ENCODE data around the gene MAML2.

The MAML2 gene

DNA sequence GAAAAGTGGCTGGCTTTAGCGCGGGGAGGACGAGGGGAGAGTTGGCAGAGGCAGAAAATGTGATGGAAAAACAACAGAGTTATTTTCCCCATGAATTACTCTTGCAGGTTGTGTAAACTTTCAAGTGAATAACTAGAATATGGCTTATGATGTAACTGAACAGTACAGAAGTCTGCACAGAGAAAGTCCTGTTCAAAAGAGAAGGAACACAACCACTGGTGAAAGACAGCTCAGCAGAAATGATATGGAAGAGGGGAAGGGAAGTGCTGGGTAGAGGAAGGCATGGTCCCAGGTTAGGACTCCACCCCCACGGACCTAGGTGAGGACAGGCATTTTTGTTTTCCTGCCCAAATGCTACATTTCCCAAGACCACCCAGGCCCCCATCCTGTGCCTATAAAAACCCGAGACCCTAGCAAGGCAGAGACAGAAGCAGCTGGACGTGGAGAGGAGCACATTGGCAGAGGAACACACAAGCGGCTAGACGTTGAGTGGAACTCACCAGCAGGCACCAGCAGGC is 77.7 kb downstream of the MAML2 start:
- no peak for DNase-seq

DNA sequence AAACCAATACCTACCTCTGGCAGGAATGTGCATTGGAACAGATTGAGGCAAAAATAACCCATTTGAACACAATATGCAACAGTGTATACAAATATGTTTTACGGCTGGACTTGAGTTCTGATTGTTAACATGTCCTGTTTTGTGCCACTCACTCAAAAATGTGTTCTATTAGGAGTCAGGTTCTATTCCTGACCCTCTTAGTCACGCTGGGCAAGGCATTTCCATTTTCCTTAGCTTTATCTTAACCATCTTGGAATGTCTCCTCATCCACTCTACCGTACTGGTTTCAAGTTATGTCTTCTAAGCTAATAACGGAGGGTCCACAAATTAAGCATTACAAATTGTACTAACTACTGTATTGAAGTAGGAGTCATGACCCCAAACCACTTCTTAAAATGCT is 78.6 kb downstream of the MAML2 start:
- DNase-seq, result no peak

DNA sequence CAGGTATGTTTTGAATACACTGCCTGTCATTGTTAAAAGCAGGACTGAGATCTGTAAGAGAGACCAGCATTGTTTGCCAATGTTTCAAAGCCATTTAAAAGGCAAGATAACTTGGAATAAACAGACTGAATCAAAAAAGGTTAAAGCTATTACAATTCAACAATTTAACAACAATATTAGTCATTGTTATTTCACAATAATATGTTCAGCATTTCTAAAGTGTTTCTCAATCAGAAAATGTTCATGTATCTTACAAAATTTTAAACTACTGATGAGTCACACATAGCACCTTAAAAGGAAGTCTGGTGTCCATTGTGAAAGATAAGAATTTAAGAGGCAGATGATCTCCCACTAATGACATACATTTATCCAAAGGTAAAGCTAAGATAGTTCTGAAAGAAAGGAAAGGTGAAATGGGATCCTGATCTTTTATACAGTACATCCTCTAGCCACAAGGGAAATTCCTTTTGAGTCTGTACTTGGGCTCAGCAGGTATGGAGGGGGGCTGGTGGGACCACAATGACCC is 79.7 kb downstream of the MAML2 start:
- DNase-seq, result no peak

DNA sequence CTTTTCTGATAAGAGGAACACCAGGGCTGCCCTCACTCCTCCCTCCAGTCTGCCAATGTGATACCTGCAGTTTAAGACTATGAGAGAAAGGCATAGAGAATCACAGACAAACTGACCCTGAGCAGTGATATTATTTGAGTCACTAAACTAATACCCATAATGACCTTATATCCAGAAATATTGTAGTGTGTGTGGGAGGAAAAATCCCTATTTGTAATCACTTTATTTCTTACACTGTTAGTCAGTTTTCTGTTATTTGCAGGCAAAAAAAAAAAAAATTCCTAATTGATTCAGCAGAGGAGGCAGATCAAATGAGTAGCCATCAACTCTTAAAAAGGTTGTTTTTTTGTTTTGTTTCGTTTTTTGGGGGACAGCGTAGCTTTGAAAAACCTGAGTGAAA is 82.5 kb downstream of the MAML2 start:
- no peak for DNase-seq

DNA sequence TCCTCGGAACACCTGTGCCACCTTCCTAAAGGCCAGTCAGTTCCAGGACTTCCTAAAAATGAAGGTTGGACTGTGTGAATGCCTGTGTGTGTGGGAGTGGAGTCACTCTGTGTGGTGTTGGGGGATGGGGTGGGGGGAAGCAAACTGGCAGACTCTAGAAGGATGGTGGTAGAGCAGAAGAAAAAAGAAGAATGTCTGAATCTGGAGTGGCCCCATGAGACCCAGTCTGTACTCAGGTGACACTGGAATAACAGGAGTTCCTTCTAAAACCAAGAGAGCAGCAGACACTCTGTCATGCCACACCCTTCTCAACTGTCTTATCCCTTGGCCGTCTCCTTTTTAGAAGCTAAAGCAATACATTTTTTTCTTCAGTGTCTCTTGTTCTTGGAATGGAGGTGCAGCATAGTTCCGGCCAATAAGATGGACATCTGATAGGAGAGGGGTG is 82.9 kb downstream of the MAML2 start:
- no peak for DNase-seq

DNA sequence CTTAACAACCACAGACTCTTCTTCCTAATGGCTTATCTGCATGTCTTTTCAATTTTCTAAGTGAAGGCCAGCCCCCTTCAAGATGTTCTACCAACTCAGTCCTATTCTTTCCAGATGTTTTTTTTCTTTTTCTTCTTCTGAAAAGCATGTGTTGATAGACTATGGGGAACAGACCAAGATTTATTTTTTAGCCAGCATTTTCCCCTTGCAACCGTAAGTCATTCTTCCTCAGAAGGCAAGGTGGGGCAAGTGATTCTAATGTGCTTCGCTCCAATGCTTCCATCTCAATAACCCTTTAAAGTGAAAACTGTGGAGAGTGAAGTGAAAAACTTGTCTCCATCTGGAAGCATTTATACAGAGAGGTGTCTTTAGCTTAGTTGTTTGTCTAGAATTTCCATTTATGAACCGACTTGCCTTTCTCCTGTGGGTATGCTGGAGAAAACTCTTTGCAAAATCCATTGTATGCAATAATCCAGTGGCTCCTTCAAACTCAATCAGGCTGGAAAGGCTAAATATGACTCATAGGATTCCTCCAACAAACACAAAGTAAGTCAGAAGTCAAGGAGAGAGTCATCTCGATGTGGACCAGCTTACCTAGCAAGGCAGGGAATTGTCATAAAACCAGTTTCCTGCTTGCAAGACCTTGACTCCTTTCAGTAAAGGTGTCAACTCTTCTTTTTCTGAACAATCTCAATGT is 83.7 kb downstream of the MAML2 start:
- DNase-seq, result no peak

DNA sequence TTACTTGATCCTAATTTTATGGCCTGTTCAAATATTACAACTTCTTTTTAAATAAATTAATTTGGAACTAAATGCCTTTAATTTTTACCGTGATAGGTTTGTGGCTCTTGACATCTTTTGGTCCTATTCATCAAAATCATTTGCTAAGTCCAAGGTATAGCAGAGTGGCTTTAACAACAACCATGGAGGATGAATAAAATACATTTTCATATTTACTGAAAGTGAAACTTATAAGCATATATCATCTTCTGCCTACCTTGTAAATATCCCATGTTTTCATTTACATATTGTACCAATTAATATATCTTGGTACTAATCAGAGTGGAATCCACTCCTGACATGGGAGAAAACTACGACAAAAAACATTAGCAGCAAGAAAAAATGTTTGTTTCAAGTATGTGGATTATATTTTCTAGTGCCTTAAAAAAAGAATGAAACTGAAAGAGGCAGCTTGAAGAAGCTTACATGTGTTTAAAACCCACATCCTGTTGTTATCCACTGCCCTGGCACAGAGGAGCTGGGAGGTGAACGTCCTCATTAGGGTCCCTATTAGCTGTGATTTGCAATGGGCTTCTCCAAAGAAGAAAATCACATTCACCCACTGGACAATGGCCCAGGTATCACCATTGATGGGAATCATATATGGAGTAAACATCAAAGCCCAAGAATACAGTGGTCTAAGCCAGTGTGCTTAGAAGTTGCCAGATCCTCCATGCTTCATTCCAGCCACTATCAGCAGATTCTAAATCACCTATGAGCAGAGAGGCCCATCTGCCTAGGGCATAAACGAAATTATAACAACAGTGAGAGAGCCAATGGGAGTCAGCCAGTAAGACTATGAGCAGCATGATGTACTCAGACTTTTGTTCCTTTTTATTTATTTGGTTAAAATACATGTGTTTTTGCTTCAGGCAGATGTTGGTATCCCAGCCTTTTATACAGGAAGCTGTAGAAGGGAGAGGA is 84.7 kb downstream of the MAML2 start:
- DNase-seq, result peak; percentile 6

DNA sequence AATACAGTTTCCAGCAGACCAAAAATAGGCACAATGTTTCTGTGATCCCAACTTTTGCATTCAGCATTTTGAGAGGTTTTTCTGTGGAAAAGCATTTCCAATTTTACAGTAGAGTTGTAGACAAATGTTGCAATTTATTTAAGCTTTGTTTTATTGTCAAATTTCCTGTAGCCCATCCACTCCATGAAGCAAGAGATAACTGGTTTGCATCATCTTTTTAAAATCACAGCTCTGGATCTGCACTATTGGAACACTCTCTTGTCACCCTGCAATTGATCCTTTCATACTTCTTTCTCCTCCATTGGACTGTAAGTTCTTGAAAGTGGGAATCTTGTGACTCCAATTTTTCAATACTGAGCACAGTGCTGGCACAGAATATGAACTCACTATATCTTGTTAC is 86.0 kb downstream of the MAML2 start:
- DNase-seq, result no peak

DNA sequence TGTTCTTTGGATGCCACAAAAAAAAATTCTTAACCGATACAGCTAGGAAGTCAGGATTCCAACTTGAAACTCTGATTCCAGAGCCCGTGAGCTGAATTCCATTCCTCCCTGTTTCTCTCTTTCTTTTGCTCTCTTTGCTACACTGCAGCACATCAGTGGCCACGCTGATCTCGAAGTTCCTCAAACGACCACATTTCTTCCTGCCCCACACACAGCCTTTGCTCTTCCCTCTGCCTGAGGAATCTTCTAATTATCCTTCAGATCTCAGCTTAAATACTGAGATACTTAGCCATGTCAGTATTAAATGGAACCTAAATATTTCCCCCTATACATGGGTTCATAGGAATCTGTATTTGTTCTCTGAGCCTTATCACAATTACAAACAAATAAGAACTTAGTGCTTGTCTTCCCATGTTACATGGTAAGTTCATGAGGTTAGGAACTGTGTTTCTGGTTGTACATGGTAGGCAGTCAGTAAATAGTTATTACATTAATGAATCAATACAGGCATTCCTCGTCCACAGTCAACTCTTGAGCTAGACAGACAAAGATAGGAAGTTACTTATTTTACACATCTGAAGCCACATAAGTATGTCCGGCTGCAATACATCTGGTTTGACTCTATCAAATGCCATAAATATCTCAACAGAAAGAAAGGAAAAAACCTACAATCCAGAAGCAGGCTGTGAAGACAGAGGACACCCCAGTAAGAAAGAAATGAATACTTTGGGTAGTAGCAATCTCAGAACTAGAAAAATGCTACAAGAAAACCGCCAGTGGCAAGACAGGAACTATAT is 86.6 kb downstream of the MAML2 start:
- DNase-seq, result no peak

DNA sequence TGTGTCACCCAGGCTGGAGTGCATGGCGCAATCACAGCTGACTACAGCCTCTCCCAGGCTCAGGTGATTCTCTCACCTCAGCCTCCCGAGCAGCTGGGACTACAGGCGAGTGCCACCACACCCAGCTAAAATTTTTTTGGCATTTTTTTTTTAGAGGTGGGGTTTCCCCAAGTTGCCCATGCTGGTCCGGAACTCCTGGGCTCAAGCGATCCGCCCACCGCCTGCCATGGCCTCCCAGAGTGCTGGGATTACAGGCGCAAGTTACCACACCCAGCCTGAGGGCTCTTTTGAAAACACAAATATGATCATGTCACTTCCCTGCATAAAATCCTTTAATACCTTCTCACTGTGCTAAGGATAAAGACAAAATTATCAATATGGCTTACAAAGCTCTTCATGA is 88.1 kb downstream of the MAML2 start:
- DNase-seq, result no peak

DNA sequence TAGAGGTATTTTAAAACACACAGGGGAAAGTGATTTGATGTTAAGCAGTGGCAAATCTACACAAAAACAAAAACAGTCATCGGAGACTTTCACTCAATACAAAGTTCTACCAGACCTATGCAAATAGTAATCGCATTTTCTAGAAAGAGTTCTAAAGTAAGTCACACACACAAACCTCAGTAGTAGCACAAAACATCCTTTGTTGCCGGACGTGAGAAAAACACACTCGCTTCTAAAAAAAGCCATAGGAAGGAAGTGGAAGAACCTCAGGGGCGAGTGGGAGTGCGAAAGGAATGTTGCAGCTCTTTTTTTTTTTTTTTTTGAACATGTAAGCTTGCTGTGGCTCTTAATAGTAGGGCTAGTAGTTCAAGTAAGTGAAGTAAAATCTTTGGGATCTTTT is 88.9 kb downstream of the MAML2 start:
- DNase-seq, result no peak

DNA sequence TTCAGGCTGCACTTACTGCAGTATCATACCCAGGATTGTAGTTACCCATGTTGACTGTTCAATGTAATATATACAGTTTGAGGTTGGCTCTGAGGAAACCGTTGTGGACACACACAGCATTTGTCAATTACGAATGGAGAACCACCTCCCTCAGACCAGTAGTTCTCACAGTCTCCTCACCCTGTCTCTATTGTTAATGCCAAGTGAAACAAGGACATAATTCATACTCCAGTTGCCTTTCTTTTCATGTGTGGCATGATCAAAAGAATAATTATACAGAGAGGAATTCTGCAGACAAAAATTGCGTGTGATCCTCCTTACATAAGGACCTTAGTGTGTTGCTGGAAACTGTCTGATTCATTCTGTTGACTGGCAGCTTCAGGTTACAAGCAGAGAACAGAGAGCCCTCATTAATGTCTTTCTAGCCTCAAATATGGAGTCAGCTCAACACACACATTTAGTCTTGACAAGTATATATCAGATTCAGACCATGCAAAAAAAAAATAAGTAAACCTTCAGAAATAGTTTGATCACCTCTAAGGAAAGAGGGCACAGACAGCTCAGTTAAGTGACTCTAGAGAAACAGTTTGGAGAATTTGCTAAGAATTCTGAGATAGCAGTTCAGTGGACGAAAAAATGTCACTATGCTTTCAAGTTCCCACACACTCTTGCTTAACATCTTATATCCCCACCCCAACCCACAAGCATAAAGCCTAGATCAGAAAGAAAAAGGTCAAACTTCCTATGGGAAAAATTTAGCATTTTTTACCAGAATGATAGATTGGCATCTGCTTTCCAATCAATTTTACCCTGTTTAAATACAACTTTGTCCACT is 96.1 kb downstream of the MAML2 start:
- DNase-seq, result no peak

DNA sequence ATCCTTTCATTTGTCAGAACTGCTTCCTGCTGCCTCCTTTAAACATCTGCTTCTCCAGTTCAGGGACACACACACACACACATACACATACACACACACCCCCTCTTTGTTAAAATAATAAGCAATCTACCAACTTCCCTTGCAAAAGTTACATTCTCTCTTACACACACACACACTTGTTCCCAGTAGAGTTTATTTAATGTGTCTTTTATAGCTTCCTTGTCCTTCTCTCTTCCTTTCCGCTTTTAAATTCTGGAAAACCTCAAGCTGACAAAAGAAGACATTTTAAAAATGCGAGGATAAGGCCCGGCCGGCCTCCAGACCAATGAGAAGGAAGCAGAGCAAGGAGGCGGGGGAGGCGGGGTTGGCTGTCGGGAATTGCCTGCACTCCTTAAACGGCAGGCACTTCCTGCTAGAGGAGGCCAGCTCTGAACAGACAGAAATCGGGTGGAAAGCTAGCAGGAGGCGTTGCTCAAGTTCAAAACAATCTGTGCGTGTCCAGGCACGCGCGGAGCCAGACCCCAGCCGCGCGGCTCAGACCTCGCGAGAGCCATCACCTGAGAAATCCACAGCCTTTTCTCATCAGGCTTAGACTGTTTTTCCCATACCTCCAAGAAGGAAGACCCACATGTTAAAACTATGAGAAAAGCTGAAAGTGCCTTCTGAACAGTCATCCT is 99.9 kb downstream of the MAML2 start:
- DNase-seq, result peak; percentile 64

DNA sequence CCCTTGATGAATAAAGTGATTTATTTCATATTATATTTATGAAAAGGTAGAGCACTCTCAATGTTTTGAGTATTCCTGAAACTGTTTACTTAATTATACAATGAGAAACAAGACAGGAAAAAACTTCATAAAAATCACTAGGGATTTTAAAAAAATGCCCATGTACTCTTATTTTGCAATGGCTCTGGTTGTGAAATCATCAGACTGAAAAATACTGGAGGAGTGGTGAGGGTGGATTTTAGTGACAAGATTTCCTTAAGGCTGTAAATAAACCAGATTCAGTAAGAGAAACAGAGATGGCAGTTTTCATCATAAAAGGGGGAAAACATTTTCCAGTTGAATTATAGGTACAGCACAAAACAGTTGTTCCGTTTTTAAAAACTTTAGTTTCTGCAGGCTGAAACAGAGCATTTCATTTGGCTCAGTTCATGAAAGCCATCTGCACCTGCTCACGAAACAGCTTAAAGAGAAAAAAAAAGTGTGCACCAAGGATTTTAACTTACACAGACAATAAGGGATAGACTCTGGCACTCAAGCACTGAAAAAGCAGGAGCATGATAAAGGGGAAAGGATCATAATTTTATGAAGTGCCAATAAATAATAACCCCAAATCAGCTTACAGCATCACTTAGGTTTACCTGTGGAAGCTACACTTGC is 100.7 kb downstream of the MAML2 start:
- no peak for DNase-seq

DNA sequence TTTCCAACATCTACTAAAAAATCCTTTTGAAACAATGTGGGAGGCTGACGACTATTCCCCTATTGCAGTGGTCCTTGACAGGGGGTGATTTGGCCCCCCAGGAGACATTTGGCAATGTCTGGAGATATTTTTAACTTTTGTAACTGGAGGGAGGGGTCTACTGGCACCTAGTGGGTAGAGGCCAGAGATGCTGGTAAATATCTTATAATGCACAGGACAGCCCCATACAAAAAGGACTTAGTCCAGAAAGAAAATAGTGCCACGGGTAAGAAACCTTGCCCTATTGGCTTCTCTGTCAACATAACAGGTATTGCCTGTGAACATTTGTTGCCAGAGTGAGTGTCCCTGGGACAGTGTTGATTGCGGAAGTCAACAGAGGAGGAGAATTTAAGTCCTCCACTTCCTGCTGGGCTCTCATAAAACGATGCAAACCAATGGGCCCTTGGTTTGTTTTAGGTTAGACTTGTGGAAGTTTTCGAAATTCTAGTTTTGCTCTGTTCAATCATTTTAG is 101.6 kb downstream of the MAML2 start:
- DNase-seq, result no peak

DNA sequence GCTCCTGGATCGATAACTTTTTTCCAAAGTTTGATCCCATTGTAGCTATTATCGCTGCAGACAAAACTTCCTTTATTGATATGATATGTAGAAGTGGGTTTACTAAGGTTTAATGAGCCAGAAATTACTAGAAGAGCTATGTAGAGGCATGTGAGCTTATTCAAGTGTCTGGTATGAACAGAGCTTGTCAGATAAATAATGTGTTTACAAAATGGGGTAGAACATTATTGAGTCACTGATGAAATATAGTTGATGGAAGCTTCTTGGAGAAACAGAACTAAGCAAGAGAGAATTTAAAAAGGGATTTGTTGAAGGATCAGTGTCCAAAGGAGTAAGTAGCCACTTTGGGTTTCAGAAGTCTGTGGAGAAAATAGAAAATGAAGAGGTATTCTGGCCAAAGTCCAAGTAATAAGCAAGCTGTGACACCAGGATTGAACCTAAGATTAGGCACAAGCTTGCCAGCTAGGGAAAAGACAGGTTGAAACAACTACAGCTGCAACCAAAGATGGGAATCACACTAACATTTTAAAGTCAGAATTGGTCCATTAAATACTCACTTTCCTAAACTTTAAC is 104.3 kb downstream of the MAML2 start:
- no peak for DNase-seq

DNA sequence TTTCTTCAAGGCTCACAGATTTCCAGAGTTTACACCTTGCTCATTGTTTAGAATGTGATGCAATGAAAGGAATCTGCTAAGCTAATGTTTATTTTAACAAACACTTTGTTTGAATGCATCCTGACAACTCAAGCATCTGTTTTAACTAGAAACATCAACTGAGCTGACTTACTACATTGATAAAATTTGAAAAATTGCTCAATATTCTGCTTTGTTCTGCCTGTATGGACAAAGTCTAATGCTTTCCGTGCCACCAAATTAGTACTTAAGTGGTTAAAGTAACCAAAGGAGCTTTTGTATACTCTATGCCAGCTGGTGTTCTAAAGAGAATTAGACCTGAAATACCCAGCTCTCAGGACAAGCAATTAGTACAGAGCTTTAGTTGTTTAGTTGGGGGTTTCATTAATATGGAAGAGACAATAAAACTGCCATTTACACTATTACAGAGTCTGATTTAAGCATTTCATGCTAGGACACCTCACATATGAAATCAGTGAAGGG is 105.2 kb downstream of the MAML2 start:
- no peak for DNase-seq

DNA sequence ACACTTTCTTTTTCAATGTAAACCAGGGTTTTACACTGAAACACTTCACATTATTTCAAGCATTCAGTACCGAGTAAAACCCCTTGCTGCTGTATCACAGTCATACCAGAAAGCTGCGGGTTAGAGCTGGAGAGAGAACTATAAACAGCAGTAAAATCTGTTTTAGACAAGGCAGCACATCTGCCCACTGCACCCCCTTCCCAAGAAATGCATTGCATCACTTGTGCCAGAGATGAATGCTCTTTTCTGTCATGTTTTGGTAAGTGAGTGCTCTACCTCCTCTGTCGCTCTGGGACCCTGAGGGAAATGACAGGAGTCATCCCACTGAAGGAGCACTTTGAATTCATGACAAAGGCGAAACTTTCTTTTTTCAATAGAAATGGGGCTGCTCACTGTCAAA is 107.2 kb downstream of the MAML2 start:
- DNase-seq, result no peak

DNA sequence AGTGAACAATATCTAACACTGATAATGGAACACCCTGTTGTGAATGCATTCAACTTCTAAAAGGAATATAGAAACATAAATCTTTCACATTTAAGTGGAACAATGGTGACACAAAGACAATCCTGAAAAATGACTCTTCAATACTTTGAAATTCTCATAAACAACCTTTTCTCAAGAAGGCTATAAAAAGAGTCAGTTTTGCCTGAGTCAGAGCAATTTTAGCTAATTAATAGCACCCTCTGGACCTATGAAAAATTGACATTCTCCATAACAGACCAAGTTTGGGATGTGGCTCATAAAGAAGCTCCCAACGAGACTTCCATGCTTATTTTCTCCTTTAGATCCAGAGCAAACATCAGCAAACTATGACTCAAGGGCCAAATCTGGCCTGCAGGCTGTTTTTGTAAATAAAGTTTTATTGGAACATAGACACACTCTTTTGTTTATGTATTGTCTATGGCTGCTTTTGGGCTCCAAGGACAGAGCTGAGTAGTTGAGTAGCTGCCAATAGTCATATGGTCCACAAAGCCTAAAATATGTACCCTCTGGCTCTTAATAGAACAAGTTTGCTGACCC is 108.0 kb downstream of the MAML2 start:
- no peak for DNase-seq

Measured in effector CD8-positive, alpha-beta T cell (primary cell).